Spleen (tissue), 7 donors: ENCODE results near the gene VPS37B.

Experiments used
- CTCF ChIP-seq, 11 experiments: fragments of 200-600 bp in 7 of 11; fragments of 450-650 bp in 4 of 11; sonication (generic) in 4 of 11; IDR thresholded peaks in 8 of 11; conservative IDR thresholded peaks in 3 of 11; 1 replicate in 7 of 11; 2 replicates in 4 of 11; pipeline versions ENCODE4 v1.4.0 to v1.8.0; 2016 to 2021; ENCODE audit warnings: antibody characterized with exemption in 11 of 11, inconsistent platforms in 4 of 11, mild to moderate bottlenecking in 1 of 11
- POLR2A ChIP-seq, 3 donors: fragments of 450-650 bp; IDR thresholded peaks; one replicate each; pipeline ENCODE4 v1.5.1; 2017; ENCODE audit warnings: antibody characterized with exemption in 3 of 3, mild to moderate bottlenecking in 1 of 3
- donor health status: DM: no; HTN: no; CAD: no; lungs with moderate emphysema.
- donor health status: DM: no; HTN: no; CAD: no.
- donor health status: DM: no; HTN: no; CAD: no.

DNA sequence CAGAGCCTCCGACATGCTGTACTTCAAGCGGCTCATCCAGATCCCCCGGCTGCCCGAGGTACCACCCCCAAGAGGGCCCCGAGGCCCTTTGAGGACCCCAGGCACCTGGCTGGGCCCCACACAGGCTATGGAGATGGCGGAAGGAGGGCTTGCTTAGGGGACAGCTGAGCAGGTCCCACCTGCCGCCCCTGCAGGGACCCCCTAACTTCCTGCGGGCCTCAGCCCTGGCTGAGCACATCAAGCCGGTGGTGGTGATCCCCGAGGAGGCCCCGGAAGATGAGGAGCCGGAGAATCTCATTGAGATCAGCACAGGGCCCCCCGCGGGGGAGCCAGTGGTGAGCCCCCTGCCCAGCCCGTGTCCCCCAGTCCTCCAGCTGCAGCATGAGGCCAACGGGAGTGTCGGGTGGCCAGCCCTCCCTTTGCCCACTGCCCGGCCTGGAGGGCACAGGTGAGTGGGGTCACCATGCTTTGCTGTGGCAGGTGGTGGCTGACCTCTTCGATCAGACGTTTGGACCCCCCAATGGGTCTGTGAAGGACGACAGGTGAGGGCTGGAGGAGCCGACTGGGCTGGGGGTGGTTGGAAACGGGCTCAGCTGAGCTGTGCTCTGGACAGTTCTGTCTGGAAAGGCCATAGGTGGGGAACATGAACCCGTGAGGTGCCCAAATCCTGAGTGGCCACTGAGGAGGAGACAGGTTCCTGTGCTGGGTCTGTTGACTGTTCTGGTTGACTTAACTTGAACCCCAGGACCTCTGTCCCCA lies 40.7 kb downstream of the VPS37B start:
- TF ChIP-seq CTCF (IDR thresholded peaks at IDR 0.05 in 8 of 11, conservative IDR thresholded peaks at IDR 0.05 in 3 of 11) (no peak), POLR2A (IDR thresholded peaks at IDR 0.05) (no peak)
